Activated CD4-positive, alpha-beta T cell treated with anti-CD3 and anti-CD28 coated beads, Interleukin-2, amount 50 U/mL, for 16 hours (primary cell): ENCODE measurements around the gene TMEM126A.

Experiments used
- DNase-seq: peaks from one replicate; pipeline ENCODE4 v3.0.0-alpha.2; 2020

TMEM126A gene

DNA sequence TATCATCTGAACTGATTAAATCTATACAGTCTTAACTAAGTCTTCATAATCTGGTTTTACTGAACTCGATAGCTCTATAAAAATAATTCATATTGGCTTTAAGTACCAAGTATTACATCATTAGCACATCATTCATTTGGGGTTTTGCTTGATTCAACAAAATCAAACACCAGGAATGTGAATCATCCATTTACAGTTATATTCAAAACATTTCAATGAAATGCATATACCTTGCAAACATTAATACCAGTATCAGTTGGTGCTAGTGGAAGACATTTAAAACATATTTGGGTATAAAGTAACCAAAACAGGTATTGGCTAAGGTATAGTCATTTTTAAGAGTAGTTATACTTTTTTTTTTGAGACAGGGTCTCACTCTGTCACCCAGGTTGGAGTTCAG is 50.4 kb downstream of the TMEM126A start:
- DNase-seq = no peak

DNA sequence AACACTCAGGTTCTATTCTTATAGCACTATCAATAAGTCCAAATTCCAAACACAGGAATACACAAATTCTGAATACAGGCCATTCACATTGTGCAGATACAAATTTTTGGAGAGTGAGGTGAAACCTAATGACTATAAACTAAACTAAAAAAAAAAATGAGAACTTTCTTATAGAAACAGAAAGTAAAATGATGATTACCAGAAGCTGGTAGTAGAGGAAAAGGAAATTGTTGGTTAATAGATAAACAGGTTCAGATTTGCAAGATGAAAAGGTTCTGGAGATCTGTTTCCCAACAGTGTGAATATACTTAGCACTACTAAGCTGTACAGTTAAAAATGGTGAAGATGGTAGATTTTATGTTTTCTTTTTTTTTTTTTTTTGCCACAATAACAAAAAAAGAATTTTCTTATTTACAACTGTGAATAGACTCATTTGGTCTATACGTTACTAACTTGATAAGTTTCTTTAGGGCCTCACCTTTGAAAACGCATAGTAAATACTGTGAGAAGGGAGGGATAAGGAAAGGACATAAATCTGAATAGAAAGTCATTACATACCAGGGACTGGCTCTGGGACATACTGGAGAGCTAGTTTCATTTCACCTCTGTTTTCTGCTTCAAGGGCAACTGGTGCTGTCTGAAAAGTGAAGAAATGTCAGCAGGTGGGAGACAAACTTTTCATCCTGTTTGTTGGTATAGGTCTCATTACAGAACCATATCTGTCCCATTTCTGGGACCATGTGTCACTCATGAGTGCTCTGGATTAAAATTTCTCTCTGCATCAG is 52.4 kb downstream of the TMEM126A start:
- DNase-seq = peak; percentile 22

DNA sequence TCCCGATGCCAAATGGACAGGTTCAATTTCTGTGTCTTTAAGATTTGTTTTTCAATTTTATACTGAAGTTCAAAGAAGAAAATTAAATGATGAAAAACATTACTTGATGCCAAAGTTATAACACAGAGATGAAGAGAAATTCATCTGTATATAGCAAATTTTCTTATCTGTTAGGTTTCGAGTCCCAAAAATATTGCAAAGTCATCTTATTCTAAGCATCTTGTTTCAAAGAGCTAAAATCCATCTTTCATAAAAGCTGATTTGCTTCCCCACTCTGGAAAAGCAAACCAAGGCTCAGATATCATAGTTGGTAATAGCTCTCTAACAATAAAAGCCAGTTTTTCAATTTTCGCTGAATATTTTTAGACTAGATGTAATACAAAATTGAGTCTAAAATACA is 57.2 kb downstream of the TMEM126A start:
- no peak for DNase-seq

DNA sequence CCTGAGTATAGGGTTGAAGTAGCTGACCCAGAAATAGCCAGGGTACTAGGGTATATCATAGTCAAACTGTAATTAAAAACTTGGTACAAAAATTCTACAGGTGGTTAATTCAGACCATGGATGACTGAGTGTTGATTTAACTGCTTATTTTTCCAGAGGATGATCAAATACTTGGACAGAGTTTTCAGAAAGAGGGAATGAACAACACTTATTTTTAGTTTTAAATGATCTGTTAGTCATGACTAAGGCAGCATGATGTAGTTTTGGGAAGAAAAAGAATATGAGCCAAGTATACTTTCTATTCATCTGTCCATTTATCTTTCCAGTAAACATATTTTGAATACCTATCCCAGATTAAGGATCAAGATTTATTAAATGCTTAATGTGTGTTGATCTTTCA is 58.0 kb downstream of the TMEM126A start:
- no peak for DNase-seq
